ENCODE results near the gene GRIP2.

The GRIP2 gene

DNA sequence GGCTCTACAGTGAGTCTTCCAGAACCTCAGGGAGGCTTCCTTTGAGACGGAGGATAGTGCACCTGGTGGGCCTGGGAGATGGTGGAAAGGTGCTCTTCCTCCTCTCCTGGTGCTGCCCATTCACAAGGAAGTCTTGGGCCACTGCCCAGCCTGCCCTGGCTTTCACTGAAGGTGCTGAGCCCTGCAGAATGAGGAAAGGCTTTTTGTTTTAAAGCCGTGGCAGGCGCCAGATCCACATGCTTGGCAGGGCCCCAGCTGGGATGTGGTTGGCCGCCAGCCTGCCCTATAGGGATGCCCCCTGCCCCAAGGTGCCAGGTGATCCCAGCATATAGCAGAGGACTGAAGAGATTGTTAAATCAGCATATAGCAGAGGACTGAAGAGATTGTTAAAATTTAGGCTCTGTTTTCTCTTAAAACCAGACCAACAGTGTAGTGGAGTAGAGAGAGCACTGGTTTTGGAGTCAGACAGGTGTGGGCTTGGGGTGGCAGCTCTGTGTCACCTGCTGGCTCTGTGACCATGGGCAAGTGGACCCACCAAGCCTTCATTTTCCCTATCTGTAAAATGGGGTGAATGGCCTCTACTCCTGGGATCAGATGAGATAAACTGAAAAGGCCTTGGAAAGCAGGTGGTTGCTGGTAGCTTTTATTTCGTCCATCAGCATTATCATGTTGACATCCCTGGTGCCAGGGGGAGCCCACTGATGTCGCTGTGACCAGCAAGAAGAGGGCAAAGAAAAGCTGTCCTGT, 84.4 kb downstream of the GRIP2 start:
- TF ChIP-seq CTCF (IDR thresholded peaks at IDR 0.05; ENCODE audit: insufficient read depth, low read depth, low read length, missing control alignments): no peak
- no peak for DNase-seq (ENCODE audit: low read depth)
- H3K4me3 ChIP-seq (ENCODE audit: low read length): no peak overlapping the region

- no peak for TF ChIP-seq CTCF (IDR thresholded peaks at IDR 0.05; ENCODE audit: insufficient read depth, low read depth, low read length, missing control alignments)
- no peak for DNase-seq (ENCODE audit: low read depth)
- H3K4me3 ChIP-seq (ENCODE audit: low read length): no peak overlapping the region
These were observed 85.4 kb downstream of the GRIP2 start for GRCh38 chr3:14454639-14455310.

- H3K4me3 ChIP-seq (ENCODE audit: low read length): no peak overlapping the region
- no peak for DNase-seq (ENCODE audit: low read depth)
- no peak for TF ChIP-seq CTCF (IDR thresholded peaks at IDR 0.05; ENCODE audit: insufficient read depth, low read depth, low read length, missing control alignments)
These were observed 86.1 kb downstream of the GRIP2 start for GRCh38 chr3:14453876-14454638.

DNA sequence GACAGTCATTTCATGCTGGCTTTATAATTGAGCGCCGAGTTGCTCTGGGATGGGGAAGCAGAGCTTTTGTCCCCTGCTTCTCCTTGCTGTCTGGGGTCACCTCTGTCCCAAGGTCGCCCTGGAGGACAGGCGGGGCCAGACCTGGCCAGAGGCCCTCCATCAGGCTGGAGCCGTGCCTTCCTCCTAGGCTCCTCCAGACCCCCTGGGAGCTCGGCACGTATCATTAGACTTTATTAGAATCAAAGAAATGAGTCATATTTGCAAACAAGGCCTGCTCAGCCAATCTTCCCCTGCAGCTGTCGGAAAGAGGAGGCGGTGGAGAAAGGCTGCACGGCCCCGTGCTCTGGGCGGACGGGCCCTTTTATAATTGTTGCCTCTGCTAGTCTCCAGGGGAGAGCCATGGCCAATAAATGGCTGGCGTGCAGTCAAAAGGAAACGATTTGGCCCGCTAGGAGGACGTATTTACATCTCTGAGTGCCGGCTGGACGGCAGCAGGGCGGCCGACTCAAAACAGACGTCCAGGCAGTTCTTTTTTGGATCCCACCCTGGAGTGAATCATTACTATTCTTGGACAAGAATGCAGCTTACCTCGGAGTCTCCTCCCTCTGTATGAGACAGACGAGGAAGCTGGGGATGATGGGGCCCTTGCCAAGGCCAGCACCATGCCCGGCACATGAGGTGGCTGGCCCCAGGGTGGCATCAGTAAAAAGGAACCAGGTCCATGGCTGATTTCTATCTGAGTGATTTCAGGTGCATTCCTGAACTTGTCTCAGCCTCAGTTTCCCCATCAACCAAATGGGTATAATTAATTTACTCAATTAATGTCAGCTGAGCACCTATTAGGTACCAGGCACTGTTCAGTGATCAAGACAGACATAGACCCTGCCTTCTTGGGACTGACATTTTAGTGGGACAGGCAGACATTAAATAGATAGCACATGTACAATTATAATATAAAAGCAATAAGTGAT, 87.1 kb downstream of the GRIP2 start:
- DNase-seq (ENCODE audit: low read depth): peak; percentile 92
- H3K4me3 ChIP-seq (ENCODE audit: low read length): no peak overlapping the region
- no peak for TF ChIP-seq CTCF (IDR thresholded peaks at IDR 0.05; ENCODE audit: insufficient read depth, low read depth, low read length, missing control alignments)

DNA sequence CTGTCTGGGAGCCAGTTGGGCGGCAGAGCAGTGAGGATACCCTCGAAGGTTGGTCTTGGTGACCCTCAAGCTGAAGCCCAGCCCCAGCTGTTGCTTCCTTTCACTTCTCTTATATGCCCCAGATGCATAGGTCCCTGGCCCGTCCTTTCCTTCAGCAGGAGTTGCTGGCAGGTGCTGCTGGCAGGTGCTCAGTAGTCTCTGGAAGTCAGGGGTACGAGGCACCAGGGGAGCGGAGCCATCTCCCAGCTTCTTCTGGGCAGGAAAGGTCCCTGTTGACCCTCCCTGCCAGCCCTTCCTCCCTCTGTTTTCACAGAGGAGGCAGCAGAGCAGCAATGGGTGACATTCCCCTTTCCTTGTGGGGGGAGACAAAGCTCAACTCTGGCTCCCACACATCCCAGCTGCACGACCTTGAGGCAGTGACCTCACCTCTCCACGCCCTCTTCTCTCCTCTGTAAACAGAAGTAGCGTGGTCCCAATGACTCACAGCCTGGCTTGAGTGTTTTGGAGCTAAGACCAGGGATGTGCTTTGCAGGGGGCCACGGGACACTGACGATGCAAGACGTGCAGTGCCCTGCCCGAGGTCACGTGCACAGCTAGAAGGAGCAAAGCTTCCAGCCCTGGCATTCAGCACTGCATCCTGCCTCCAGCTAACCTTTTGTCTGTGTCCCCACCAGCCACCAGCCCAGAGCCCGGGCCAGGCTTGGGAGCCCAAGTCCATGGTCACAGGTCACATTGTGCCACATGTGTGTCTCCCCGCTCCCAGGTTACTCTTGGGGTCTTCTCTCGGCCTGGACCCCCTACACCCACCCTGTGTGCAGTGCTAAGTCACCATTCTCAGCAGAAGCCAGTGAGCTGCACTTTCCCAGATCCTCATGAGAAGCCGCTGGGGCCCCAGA, 88.0 kb downstream of the GRIP2 start:
- no peak overlapping the region for H3K4me3 ChIP-seq (ENCODE audit: low read length)
- TF ChIP-seq CTCF (IDR thresholded peaks at IDR 0.05; ENCODE audit: insufficient read depth, low read depth, low read length, missing control alignments): no peak
- peak; percentile 63 for DNase-seq (ENCODE audit: low read depth)
